ENCODE results near the gene KDM3A.
A peak's percentile ranks its signal among the peaks of the same experiment; 100 is the strongest.

The KDM3A gene, protein sequence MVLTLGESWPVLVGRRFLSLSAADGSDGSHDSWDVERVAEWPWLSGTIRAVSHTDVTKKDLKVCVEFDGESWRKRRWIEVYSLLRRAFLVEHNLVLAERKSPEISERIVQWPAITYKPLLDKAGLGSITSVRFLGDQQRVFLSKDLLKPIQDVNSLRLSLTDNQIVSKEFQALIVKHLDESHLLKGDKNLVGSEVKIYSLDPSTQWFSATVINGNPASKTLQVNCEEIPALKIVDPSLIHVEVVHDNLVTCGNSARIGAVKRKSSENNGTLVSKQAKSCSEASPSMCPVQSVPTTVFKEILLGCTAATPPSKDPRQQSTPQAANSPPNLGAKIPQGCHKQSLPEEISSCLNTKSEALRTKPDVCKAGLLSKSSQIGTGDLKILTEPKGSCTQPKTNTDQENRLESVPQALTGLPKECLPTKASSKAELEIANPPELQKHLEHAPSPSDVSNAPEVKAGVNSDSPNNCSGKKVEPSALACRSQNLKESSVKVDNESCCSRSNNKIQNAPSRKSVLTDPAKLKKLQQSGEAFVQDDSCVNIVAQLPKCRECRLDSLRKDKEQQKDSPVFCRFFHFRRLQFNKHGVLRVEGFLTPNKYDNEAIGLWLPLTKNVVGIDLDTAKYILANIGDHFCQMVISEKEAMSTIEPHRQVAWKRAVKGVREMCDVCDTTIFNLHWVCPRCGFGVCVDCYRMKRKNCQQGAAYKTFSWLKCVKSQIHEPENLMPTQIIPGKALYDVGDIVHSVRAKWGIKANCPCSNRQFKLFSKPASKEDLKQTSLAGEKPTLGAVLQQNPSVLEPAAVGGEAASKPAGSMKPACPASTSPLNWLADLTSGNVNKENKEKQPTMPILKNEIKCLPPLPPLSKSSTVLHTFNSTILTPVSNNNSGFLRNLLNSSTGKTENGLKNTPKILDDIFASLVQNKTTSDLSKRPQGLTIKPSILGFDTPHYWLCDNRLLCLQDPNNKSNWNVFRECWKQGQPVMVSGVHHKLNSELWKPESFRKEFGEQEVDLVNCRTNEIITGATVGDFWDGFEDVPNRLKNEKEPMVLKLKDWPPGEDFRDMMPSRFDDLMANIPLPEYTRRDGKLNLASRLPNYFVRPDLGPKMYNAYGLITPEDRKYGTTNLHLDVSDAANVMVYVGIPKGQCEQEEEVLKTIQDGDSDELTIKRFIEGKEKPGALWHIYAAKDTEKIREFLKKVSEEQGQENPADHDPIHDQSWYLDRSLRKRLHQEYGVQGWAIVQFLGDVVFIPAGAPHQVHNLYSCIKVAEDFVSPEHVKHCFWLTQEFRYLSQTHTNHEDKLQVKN (N-terminal part only)

GRCh38 chr2:86440631-86441391 is at the start of gene KDM3A:
Gene KDM3A (plus strand): TSS chr2:86441371. CDS start chr2:86442048, 677 bp downstream.
- Mint-ChIP-seq H3K27me3 (peaks cover 2% of the 10 kb centered on the region), H3K36me3 (ENCODE audit: low read depth) (peaks cover 59% of the 10 kb centered on the region), H3K4me1 (ENCODE audit: low read depth) (peaks cover 42% of the 10 kb centered on the region), H3K4me3 (peak within 1 kb of the TSS; percentile 89), H3K27ac (peak within 1 kb of the TSS; percentile 99), H3K9me3 (peaks cover 39% of the 10 kb centered on the region)
- intact Hi-C loops (cut with micrococcal nuclease) = loop anchor here (2.0 to 5.0 kb wide), 3 partner anchors 44 to 244 kb away; partner anchors contain the start of genes IMMT, MRPL35 and RNF103

GRCh38 chr2:86392873-86393518 is 48.2 kb upstream of the KDM3A start:
- no peaks in the 10 kb centered on the region for H3K27me3 Mint-ChIP-seq
- H3K27ac Mint-ChIP-seq = no peak overlapping the region
- H3K4me1 Mint-ChIP-seq (ENCODE audit: low read depth) = no peaks in the 10 kb centered on the region
- H3K9me3 Mint-ChIP-seq = no peaks in the 10 kb centered on the region
- no peaks in the 10 kb centered on the region for H3K36me3 Mint-ChIP-seq (ENCODE audit: low read depth)
- intact Hi-C loops (cut with micrococcal nuclease) = no loop called here
- H3K4me3 Mint-ChIP-seq = no peak overlapping the region

DNA sequence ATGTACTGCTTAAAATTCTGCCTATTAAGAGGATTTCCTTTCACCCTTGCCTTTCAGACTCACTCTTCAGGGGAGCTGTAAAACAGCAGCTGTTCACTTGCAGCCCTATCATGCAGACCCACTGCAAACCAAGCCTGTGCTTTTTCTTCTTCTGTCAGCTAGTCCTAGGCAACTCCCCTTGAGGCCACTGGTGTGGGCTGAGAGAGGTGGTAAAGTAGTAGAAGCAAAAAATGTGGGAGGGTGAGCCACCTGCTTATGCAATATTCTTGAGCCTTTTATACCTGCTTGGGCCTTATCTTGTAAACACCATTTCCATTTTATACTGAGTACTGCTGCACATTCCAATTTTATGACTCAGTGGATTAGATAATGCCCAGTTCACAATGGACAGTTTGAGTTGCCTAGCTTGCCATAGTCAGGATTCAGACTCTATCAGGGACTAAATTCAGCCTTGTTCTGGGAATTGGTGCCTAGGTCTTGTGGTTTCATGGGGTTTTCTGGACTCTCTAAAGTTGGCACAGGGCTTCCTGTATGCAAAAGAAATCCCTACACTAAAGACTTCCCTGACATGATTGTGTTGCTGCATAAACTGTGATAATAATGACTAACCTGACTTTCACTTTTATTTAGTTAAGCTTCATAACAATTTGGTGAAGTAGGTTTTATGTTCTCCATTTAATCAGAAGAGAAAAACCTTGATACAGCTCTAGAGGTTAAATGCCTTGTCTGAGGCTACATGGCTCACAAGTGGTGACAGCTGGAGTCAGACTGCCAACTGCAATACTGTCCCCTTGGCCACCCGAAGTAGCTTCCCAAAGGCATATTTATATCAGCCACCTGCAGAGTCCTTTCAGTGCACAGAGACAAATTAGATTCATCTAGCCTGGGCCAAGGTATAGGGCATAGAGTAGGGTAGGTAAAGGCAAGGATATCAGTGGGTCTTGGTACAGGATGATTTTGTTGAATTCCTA is 47.4 kb upstream of the KDM3A start:
- H3K9me3 Mint-ChIP-seq = no peaks in the 10 kb centered on the region
- no peak overlapping the region for H3K4me3 Mint-ChIP-seq
- no peaks in the 10 kb centered on the region for H3K27me3 Mint-ChIP-seq
- H3K27ac Mint-ChIP-seq = no peak overlapping the region
- intact Hi-C loops (cut with micrococcal nuclease) = no loop called here
- H3K4me1 Mint-ChIP-seq (ENCODE audit: low read depth) = peaks cover 3% of the 10 kb centered on the region
- no peaks in the 10 kb centered on the region for H3K36me3 Mint-ChIP-seq (ENCODE audit: low read depth)

- H3K9me3 Mint-ChIP-seq = no peaks in the 10 kb centered on the region
- intact Hi-C loops (cut with micrococcal nuclease) = loop anchor here (5.0 kb wide), 1 partner anchor 46 kb away; the partner anchor contains the start of gene KDM3A
Observed at GRCh38 chr2:86396291-86396785, 44.8 kb upstream of the KDM3A start.

GRCh38 chr2:86397986-86398385 is 43.2 kb upstream of the KDM3A start:
- H3K4me3 Mint-ChIP-seq = no peak overlapping the region
- H3K27ac Mint-ChIP-seq = no peak overlapping the region
- no peaks in the 10 kb centered on the region for H3K36me3 Mint-ChIP-seq (ENCODE audit: low read depth)
- intact Hi-C loops (cut with micrococcal nuclease) = loop anchor here (5.0 kb wide), 1 partner anchor 44 kb away; the partner anchor contains the start of gene KDM3A
- peaks cover 10% of the 10 kb centered on the region for H3K4me1 Mint-ChIP-seq (ENCODE audit: low read depth)
- H3K27me3 Mint-ChIP-seq = no peaks in the 10 kb centered on the region
- H3K9me3 Mint-ChIP-seq = no peaks in the 10 kb centered on the region

More at GRCh38 chr2:86396291-86396785, 44.8 kb upstream of the KDM3A start:
- Mint-ChIP-seq H3K4me1 (ENCODE audit: low read depth) (peaks cover 10% of the 10 kb centered on the region), H3K27me3 (no peaks in the 10 kb centered on the region), H3K4me3 (no peak overlapping the region), H3K36me3 (ENCODE audit: low read depth) (no peaks in the 10 kb centered on the region), H3K27ac (no peak overlapping the region)

DNA sequence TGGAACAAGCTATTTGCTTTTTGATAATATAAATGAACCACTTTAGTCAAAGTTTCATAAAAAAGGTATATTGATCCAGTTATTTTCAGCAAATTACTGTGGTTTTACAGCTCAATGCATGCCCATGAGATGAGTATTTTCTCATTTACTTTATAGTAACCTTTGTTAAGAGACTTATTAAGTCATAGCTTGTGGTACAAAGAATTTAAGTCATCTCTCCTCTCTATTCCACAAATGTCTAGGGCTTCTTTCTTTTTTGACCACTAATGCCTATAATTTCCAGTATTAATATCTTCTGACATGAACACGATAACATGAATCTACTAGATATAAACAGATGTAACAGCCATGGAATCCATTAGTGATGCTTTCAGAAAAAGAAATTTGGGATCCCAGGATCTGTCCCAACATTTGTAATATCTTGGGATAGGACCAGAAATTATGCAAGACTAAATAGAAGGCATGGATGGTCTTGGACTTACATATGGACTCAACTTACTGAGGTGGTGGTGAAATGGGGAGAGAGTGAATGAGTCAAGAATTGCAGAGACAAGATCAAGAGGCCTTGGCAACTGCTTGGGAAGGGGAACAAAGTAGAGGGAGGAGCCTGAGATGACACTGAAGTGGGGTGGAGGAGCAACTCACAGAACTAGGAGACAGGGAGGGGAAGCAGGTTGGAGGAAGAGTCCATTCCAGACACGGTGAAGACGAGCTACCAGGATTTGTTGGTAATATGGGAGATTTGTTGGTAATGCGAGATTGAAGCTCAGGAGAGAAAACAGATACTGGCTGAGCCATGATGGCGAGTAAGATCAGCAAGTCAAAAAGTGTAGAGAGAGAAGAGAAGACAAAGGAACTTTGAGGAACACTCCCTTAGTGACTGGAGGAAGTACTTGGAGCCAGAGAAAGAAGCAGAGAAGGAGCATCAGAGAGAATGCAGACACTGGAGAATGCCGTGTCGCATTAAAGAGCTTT is 42.4 kb upstream of the KDM3A start:
- Mint-ChIP-seq H3K36me3 (ENCODE audit: low read depth) (no peaks in the 10 kb centered on the region), H3K9me3 (no peaks in the 10 kb centered on the region), H3K4me3 (no peak overlapping the region), H3K27ac (peak overlapping the region; percentile 59), H3K4me1 (ENCODE audit: low read depth) (peaks cover 10% of the 10 kb centered on the region), H3K27me3 (no peaks in the 10 kb centered on the region)
- intact Hi-C loops (cut with micrococcal nuclease) = loop anchor here (5.0 kb wide), 1 partner anchor 44 kb away; the partner anchor contains the start of gene KDM3A

DNA sequence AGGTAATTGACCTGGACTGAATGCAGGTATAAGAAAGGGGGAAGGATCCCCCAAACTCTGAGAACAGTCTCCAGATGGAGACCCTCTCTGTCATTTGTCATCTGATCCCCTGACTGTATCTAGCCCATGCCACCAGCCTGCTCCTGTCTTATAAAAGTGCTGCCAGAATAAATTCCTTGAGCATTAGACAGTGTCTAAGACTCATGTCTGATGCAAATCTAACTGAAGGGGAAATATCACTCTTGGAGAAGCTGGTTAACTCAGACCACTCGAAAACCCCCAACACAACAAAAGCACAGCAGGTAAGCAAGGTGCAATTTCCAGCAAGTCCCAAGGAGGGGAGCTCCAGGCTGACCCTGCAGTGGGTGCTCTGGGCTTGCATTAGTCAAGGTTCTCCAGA is 40.9 kb upstream of the KDM3A start:
- no peaks in the 10 kb centered on the region for H3K27me3 Mint-ChIP-seq
- no peak overlapping the region for H3K27ac Mint-ChIP-seq
- no peak overlapping the region for H3K4me3 Mint-ChIP-seq
- no peaks in the 10 kb centered on the region for H3K9me3 Mint-ChIP-seq
- peaks cover 10% of the 10 kb centered on the region for H3K4me1 Mint-ChIP-seq (ENCODE audit: low read depth)
- no peaks in the 10 kb centered on the region for H3K36me3 Mint-ChIP-seq (ENCODE audit: low read depth)
- intact Hi-C loops (cut with micrococcal nuclease) = no loop called here

- H3K4me3 Mint-ChIP-seq = no peak overlapping the region
- intact Hi-C loops (cut with micrococcal nuclease) = no loop called here
- H3K27me3 Mint-ChIP-seq = peaks cover 4% of the 10 kb centered on the region
- H3K36me3 Mint-ChIP-seq (ENCODE audit: low read depth) = no peaks in the 10 kb centered on the region
- H3K27ac Mint-ChIP-seq = no peak overlapping the region
- H3K4me1 Mint-ChIP-seq (ENCODE audit: low read depth) = peaks cover 32% of the 10 kb centered on the region
- peaks cover 10% of the 10 kb centered on the region for H3K9me3 Mint-ChIP-seq
Observed at GRCh38 chr2:86410581-86410980, 30.6 kb upstream of the KDM3A start.

DNA sequence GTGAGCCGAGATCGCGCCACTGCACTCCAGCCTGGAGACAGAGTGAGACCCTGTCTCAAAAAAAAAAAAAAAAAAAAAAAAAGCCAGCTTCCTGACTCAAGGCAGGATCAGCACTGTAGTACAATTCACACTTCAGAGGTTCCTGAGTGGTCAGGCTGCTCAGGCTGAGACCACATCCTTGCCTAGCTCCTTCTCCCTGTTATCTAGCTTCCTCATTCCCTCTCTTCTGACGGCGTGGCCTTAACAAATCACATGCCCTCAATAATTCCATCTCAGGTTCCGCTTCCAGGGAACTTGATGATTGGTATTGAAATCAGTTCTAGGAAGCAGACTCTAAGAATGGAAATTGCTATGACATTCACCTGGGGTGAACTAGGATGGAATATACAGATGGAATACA is 29.8 kb upstream of the KDM3A start:
- Mint-ChIP-seq H3K27ac (no peak overlapping the region), H3K4me3 (no peak overlapping the region), H3K27me3 (peaks cover 4% of the 10 kb centered on the region), H3K4me1 (ENCODE audit: low read depth) (peaks cover 40% of the 10 kb centered on the region), H3K36me3 (ENCODE audit: low read depth) (no peaks in the 10 kb centered on the region), H3K9me3 (peaks cover 10% of the 10 kb centered on the region)
- intact Hi-C loops (cut with micrococcal nuclease) = no loop called here

DNA sequence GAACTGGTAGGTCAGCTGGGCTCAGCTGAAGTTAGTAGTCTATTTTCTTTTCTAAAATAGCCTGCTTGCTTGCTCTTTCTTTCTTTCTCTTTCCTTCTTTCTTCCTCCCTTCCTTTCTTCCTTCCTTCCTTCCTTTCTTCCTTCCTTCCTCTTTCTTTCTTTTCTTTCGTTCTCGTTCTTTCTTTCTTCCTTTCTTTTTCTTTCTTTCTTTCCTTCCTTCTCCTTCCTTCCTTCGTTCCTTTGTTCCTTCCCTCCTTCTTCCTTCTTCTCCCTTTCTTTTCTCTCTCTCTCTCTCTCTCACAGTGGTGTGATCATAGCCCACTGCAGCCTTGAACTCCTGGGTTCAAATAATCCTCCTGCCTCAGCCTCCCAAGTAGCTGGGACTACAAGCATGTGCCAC is 29.2 kb upstream of the KDM3A start:
- intact Hi-C loops (cut with micrococcal nuclease) = no loop called here
- Mint-ChIP-seq H3K9me3 (peaks cover 10% of the 10 kb centered on the region), H3K36me3 (ENCODE audit: low read depth) (no peaks in the 10 kb centered on the region), H3K4me1 (ENCODE audit: low read depth) (peaks cover 44% of the 10 kb centered on the region), H3K27me3 (peaks cover 4% of the 10 kb centered on the region), H3K27ac (no peak overlapping the region), H3K4me3 (no peak overlapping the region)
